Mononuclear cell (primary cell): Measurements from ENCODE around the gene PLD1. TPM values are rescaled to one million over a fixed set of nuclear protein-coding genes. Genes with fewer than 3 reads are reported as not detected.

Source experiments
- H3K27me3 ChIP-seq: 2 replicates; pipeline ENCODE4 v1.6.0; 2011; ENCODE audit warnings: low read length, control low read depth; ENCODE audit not compliant: insufficient read depth
- H3K4me1 ChIP-seq: 2 replicates; pipeline ENCODE4 v1.5.1; 2011; ENCODE audit warnings: mild to moderate bottlenecking, low read length, control low read depth; ENCODE audit not compliant: insufficient read depth
- H3K4me3 ChIP-seq: 2 replicates; pipeline ENCODE4 v1.5.1; 2011; ENCODE audit warnings: mild to moderate bottlenecking, low read length, moderate library complexity
- H3K9me3 ChIP-seq: 2 replicates; pipeline ENCODE4 v1.5.1; 2011; ENCODE audit warnings: low read depth, mild to moderate bottlenecking, control low read depth, low read length
- total RNA-seq: library from RNA; depleted of rRNA; stranded (reverse); fragments of >200 nt; gene quantifications from one replicate; pipeline ENCODE4 v1.2.3, GENCODE V29; 2012

Gene PLD1
- total RNA-seq, 1 donor, result 10.4 TPM

DNA sequence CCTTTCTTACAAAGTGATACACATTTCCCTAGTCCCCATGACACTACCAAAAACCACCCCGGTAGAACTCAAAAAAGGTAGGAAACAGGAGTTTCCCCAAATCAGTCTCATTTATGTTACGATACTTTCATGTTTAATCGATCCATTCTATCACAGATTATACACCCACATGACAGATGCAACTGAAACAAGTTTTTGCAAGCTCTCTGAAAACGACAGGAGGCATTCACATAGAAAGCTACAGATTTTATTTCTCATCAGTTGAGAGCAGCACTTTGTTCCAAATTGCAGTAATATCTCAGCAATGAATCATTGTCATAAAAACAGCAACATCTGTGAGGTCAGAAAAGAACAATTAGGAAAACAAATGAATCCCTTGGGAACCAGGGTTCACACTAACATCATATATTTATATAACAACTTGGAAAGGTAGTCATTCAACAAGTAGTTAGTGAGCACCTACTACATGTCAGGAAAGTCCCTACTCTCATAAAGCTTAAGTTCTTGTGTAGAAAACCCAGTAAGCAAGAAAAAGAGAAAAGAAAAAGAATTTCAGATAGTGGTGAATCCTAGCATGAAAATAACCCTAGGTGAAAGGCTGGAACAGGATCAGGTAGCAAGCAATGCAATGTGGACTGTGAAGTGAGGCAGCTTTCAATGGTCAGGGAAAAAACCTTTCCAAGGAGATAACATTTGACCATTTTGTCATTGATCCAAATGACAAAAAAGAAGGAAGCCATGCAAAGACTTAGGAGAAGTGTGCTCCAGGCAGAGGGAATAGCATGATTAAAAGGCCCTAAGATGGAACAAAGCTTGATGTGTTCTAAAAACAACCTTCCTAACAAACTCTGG lies 8.3 kb downstream of the PLD1 start:
- no peak overlapping the region for H3K4me3 ChIP-seq
- peaks cover 38% of the 10 kb centered on the region for H3K4me1 ChIP-seq
- H3K27me3 ChIP-seq, result no peaks in the 10 kb centered on the region
- no peaks in the 10 kb centered on the region for H3K9me3 ChIP-seq

DNA sequence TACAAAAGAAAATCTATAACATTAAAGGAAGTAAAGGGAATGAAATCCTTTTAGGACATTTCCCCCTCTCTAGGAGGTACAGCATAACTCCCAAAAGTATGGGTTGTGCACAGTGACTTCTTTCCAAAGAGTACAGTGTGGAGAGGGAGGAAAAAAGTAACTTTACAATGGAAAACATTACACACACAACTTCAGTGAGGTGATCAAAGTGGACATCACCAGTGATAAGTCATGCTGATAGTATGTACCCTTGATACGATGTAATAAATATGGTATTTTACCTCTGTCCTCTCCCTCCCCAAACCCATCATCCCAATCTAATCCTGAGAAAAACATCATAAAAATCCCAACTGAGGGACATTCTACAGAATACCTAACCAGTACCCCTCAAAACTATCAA lies 10.8 kb downstream of the PLD1 start:
- Histone ChIP-seq H3K9me3 (no peaks in the 10 kb centered on the region), H3K4me3 (no peak overlapping the region), H3K4me1 (peaks cover 20% of the 10 kb centered on the region), H3K27me3 (no peaks in the 10 kb centered on the region)

DNA sequence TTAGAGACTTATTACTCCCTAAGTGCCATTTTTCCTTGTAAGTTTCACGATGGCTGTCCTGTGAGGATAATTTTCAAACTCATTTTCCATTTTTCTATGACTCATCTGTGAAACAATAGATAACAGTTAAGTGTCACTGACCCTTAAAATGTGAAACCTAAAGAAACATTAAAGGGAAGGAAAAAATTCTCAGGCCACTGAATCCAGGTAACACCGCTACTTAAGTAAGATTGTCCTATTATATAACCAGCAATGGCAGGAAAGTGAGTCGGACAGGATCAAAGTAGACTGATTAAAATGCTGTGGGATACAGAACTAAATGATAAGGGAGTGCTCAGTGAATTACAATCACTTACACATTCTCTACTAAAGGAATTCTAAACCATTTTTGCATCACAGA lies 12.4 kb downstream of the PLD1 start:
- Histone ChIP-seq H3K4me3 (no peak overlapping the region), H3K9me3 (no peaks in the 10 kb centered on the region), H3K27me3 (no peaks in the 10 kb centered on the region), H3K4me1 (peaks cover 13% of the 10 kb centered on the region)

DNA sequence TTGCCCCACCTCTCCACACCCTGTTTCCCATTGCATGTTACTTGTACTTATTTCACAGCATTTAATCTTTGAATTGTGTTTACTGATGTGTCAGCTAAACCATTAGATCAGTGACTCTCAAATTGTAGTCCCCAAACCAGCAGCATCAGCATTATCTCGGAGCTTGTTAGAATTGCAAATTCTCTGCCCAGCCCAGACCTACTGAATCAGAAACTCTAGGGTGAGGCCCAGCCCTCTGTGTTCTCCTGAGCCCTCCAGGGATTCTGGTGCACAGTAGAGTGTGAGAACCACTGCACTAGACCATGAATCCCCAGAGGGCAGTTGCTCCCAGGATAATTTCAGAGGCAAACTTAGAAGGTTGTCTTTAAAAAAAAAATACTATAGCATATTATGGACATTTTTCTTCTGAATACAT lies 13.0 kb downstream of the PLD1 start:
- H3K27me3 ChIP-seq, result no peaks in the 10 kb centered on the region

GRCh38 chr3:171796625-171797264 lies 13.5 kb downstream of the PLD1 start:
- Histone ChIP-seq H3K4me1 (peaks cover 7% of the 10 kb centered on the region), H3K4me3 (no peak overlapping the region), H3K27me3 (no peaks in the 10 kb centered on the region), H3K9me3 (no peaks in the 10 kb centered on the region)

More for the DNA sequence above, 13.0 kb downstream of the PLD1 start:
- Histone ChIP-seq H3K9me3 (no peaks in the 10 kb centered on the region), H3K4me3 (no peak overlapping the region), H3K4me1 (peaks cover 7% of the 10 kb centered on the region)

DNA sequence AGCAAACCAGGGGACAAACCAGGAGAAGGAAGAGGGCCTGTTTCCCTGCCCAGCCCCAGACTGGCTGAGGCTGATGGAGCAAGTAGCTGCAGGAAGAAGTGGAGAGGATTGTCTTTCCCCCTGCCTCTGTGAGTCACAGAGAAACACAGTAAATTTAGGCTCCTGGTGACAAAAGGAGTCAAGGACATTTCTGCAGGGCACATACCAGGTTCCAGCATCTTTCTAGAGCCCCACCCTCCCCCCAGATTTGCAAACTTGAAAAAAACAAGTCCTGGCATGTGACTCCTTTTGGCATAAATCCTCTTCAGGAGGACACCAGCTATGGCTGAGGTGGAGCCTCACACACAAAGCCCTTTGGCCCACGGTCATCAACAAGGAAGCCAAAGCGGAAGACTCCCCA lies 17.8 kb downstream of the PLD1 start:
- no peaks in the 10 kb centered on the region for H3K27me3 ChIP-seq

DNA sequence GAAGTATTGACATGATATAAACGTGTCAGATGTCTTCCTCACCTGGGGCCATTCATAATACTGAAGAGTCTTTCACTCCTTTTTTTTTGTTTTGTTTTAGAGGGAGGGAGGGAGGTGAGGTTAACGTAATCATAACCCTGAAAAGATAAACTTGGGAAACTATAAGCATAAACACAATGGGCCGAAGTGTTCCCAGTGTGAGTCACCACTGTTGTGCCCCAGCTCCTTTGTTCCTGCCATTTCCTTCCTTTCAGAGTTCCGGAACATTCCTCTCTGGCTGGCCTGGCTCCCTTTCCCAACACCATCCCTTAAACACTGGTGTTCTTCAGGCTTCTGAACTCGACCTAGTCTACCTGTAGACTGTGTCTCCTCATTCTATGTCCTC lies 18.6 kb downstream of the PLD1 start:
- H3K9me3 ChIP-seq, result no peaks in the 10 kb centered on the region
- H3K4me1 ChIP-seq, result no peaks in the 10 kb centered on the region
- no peaks in the 10 kb centered on the region for H3K27me3 ChIP-seq
- H3K4me3 ChIP-seq, result no peak overlapping the region

More for the DNA sequence above, 17.8 kb downstream of the PLD1 start:
- H3K4me1 ChIP-seq, result no peaks in the 10 kb centered on the region
- no peak overlapping the region for H3K4me3 ChIP-seq
- H3K9me3 ChIP-seq, result no peaks in the 10 kb centered on the region

- no peaks in the 10 kb centered on the region for H3K27me3 ChIP-seq
- no peak overlapping the region for H3K4me3 ChIP-seq
- H3K4me1 ChIP-seq, result no peaks in the 10 kb centered on the region
- H3K9me3 ChIP-seq, result no peaks in the 10 kb centered on the region
Measured at GRCh38 chr3:171790898-171791691, 19.2 kb downstream of the PLD1 start.

- Histone ChIP-seq H3K4me3 (no peak overlapping the region), H3K9me3 (no peaks in the 10 kb centered on the region), H3K4me1 (no peaks in the 10 kb centered on the region), H3K27me3 (no peaks in the 10 kb centered on the region)
Measured at GRCh38 chr3:171790574-171790897, 19.7 kb downstream of the PLD1 start.

- no peaks in the 10 kb centered on the region for H3K4me1 ChIP-seq
Measured at GRCh38 chr3:171789759-171790505, 20.4 kb downstream of the PLD1 start.

DNA sequence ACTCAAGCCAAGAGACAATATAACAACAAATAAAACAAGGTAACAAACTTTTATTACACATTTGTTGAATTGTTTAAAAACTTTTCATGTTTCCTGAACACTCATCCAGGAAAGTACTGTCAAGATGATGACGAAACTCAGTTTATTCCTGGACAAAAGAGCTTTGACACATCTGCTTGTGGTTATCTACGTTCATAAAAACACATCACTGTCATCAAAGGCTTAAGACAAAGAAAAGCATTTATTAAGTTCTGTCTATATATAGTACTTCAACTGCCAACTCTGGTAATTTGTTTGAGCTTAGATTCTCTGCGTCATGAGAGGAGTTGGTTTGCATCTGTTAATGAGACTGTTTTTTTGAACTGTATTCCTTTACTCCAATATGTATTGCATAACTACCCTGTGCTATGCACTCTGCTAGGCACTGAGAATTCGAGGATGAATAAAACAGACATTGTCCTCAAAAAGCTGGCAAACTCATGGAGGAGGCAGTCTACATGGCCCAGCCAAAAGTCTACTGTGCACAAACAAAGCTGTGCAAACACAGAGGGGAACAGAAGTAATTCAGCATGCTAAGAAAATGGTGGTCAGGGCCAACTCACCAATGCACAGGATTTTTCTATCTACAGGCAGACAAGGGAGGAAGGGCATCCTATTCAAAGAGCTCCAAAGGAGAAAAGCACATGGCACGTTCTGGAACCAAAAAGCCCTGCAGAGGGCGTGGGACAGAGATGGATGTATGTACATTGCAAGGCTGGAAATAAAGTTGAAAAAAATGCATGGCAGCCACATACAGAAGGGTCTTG lies 21.5 kb downstream of the PLD1 start:
- H3K4me1 ChIP-seq, result no peaks in the 10 kb centered on the region
- no peak overlapping the region for H3K4me3 ChIP-seq
- no peaks in the 10 kb centered on the region for H3K27me3 ChIP-seq
- no peaks in the 10 kb centered on the region for H3K9me3 ChIP-seq

More at GRCh38 chr3:171789759-171790505, 20.4 kb downstream of the PLD1 start:
- no peak overlapping the region for H3K4me3 ChIP-seq
- no peaks in the 10 kb centered on the region for H3K27me3 ChIP-seq
- no peaks in the 10 kb centered on the region for H3K9me3 ChIP-seq

- peaks cover 11% of the 10 kb centered on the region for H3K4me1 ChIP-seq
- no peak overlapping the region for H3K4me3 ChIP-seq
- no peaks in the 10 kb centered on the region for H3K9me3 ChIP-seq
- H3K27me3 ChIP-seq, result no peaks in the 10 kb centered on the region
Measured at GRCh38 chr3:171786997-171787396, 23.3 kb downstream of the PLD1 start.

DNA sequence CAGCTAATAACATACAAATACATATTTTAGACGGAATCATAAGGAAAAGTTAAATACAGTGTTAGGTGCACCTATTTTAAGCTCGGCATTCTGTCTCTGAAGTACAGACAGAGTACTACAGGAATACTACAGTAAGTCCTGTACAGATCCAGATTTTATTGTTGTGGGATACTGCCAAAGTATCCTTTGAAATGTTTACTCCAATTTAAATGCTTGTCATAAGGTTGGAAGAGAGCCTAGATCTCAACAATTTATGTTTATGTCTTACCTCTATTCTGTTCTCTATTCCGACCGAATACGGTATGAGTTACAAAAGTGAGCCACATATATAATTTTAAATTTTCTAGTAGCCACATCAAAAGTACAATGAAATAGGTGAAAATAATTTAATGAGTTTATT lies 25.3 kb downstream of the PLD1 start:
- no peak overlapping the region for H3K4me3 ChIP-seq
- H3K27me3 ChIP-seq, result no peaks in the 10 kb centered on the region
- peaks cover 12% of the 10 kb centered on the region for H3K4me1 ChIP-seq
- no peaks in the 10 kb centered on the region for H3K9me3 ChIP-seq

- no peaks in the 10 kb centered on the region for H3K27me3 ChIP-seq
- H3K9me3 ChIP-seq, result no peaks in the 10 kb centered on the region
- H3K4me3 ChIP-seq, result no peak overlapping the region
- peaks cover 12% of the 10 kb centered on the region for H3K4me1 ChIP-seq
Measured at GRCh38 chr3:171784387-171784786, 25.9 kb downstream of the PLD1 start.
